SK-N-SH (cell line): ENCODE results near the gene TMEM63B.

Experiments used
- CTCF ChIP-seq: fragments of 200-600 bp; sonication (generic); IDR thresholded peaks from 2 replicates; pipeline ENCODE4 v1.6.1; 2017; ENCODE audit warnings: antibody characterized with exemption, mild to moderate bottlenecking, moderate library complexity
- EP300 ChIP-seq, 2 experiments: IDR thresholded peaks; 2 replicates each; pipeline versions ENCODE4 v1.4.0 to v1.6.1; 2012; ENCODE audit warnings: borderline replicate concordance in 1 of 2, low read depth in 1 of 2, low read length in 1 of 2
- GATA2 ChIP-seq: sonication (generic); formaldehyde crosslinking; IDR thresholded peaks from 2 replicates; pipeline ENCODE4 v1.5.0; 2020; ENCODE audit warnings: mild to moderate bottlenecking, missing genetic modification reagents
- JUND ChIP-seq: IDR thresholded peaks from 2 replicates; pipeline ENCODE4 v1.4.0; 2012
- NFIC ChIP-seq: IDR thresholded peaks from 2 replicates; pipeline ENCODE4 v1.4.0; 2012; ENCODE audit warnings: borderline replicate concordance
- NRF1 ChIP-seq: IDR thresholded peaks from 2 replicates; pipeline ENCODE4 v1.6.1; 2012; ENCODE audit warnings: low read depth, mild to moderate bottlenecking, low read length
- POLR2AphosphoS5 ChIP-seq: IDR thresholded peaks from 2 replicates; pipeline ENCODE4 v1.6.1; 2012; ENCODE audit warnings: low read depth, low read length
- RAD21 ChIP-seq: IDR thresholded peaks from 2 replicates; pipeline ENCODE4 v1.6.1; 2012; ENCODE audit warnings: mild to moderate bottlenecking, low read length
- REST ChIP-seq: IDR thresholded peaks from 2 replicates; pipeline ENCODE4 v1.6.1; 2012; ENCODE audit warnings: mild to moderate bottlenecking, low read depth, low read length, moderate library complexity
- SIN3A ChIP-seq: IDR thresholded peaks from 2 replicates; pipeline ENCODE4 v1.6.1; 2012; ENCODE audit warnings: low read depth, mild to moderate bottlenecking, low read length, moderate library complexity, borderline replicate concordance
- SMC3 ChIP-seq: IDR thresholded peaks from 2 replicates; pipeline ENCODE4 v1.6.1; 2012; ENCODE audit warnings: low read depth, low read length, improper control_type of control experiment
- TAF1 ChIP-seq: IDR thresholded peaks from 2 replicates; pipeline ENCODE4 v1.6.1; 2012; ENCODE audit warnings: low read depth, mild to moderate bottlenecking, low read length, moderate library complexity, borderline replicate concordance

GRCh38 chr6:44156494-44157151, 29.3 kb downstream of the TMEM63B start:
- no peak for TF ChIP-seq SIN3A
- no peak for TF ChIP-seq CTCF
- no peak for TF ChIP-seq RAD21
- TF ChIP-seq NFIC, result no peak
- no peak for TF ChIP-seq POLR2AphosphoS5
- no peak for TF ChIP-seq REST
- TF ChIP-seq GATA2 (CRISPR knock-in tag), result no peak
- no peak for TF ChIP-seq SMC3
- TF ChIP-seq EP300 (IDR thresholded peaks at IDR 0.05; ENCODE audit: borderline replicate concordance in 1 of 2, low read depth in 1 of 2, low read length in 1 of 2), result no peak
- no peak for TF ChIP-seq JUND
- no peak for TF ChIP-seq NRF1
- TF ChIP-seq TAF1, result no peak
